ENCODE results near the gene STAMBP. TPM values are rescaled to one million over a fixed set of nuclear protein-coding genes. Genes with fewer than 3 reads are reported as not detected.
A peak's percentile ranks its signal among the peaks of the same experiment; 100 is the strongest.

The STAMBP gene
- total and polyA plus RNA-seq, 2 donors (not counting 1 experiment from before 2014, with no cell fraction given), result 23.3 to 44.2 TPM

GRCh38 chr2:73888388-73888787, 59.6 kb downstream of the STAMBP start:
- Histone ChIP-seq H3K4me3 (replicated peaks in 1 of 4; ENCODE audit: control extremely low read depth in 1 of 4, insufficient read depth in 1 of 4, low read depth in 3 of 4, low read length in 4 of 4) (no peak overlapping the region), H3K36me3 (ENCODE audit: control insufficient read depth, insufficient read depth, low read length) (no peaks in the 10 kb centered on the region), H2AFZ (ENCODE audit: low read length) (no peak overlapping the region), H3K27ac (ENCODE audit: insufficient read depth, low read length) (no peak overlapping the region), H3K27me3 (ENCODE audit: control insufficient read depth, insufficient read depth, low read length) (peaks cover 2% of the 10 kb centered on the region), H3K9me3 (ENCODE audit: control insufficient read depth, insufficient read depth, low read depth, low read length) (no peaks in the 10 kb centered on the region), H3K4me2 (ENCODE audit: extremely low read depth, insufficient read depth, low read length) (no peak overlapping the region), H3K4me1 (ENCODE audit: control insufficient read depth, extremely low read depth, insufficient read depth, low read length) (peaks cover 8% of the 10 kb centered on the region), H4K20me1 (ENCODE audit: control insufficient read depth, extremely low read depth, insufficient read depth, low read length) (no peaks in the 10 kb centered on the region), H3K9ac (ENCODE audit: insufficient read depth, low read length) (no peak overlapping the region), H3K79me2 (ENCODE audit: control insufficient read depth, insufficient read depth, low read length) (no peaks in the 10 kb centered on the region)
- no peak for DNase-seq (ENCODE audit: low read depth in 2 of 2)
- no peak for TF ChIP-seq CTCF (conservative IDR thresholded peaks at IDR 0.05 in 1 of 2, IDR thresholded peaks at IDR 0.05 in 1 of 2; ENCODE audit: low read depth in 1 of 2, low read length in 2 of 2)
- no peak for TF ChIP-seq EZH2 (IDR thresholded peaks at IDR 0.05; ENCODE audit: low read length, missing control alignments)

- no peaks in the 10 kb centered on the region for H3K36me3 ChIP-seq (ENCODE audit: control insufficient read depth, insufficient read depth, low read length)
- no peak for DNase-seq (ENCODE audit: low read depth in 2 of 2)
- peaks cover 6% of the 10 kb centered on the region for H3K79me2 ChIP-seq (ENCODE audit: control insufficient read depth, insufficient read depth, low read length)
- H3K9ac ChIP-seq (ENCODE audit: insufficient read depth, low read length), result no peak overlapping the region
- no peaks in the 10 kb centered on the region for H3K9me3 ChIP-seq (ENCODE audit: control insufficient read depth, insufficient read depth, low read depth, low read length)
- peaks cover 2% of the 10 kb centered on the region for H3K27me3 ChIP-seq (ENCODE audit: control insufficient read depth, insufficient read depth, low read length)
- H3K27ac ChIP-seq (ENCODE audit: insufficient read depth, low read length), result no peak overlapping the region
- H2AFZ ChIP-seq (ENCODE audit: low read length), result no peak overlapping the region
- no peaks in the 10 kb centered on the region for H4K20me1 ChIP-seq (ENCODE audit: control insufficient read depth, extremely low read depth, insufficient read depth, low read length)
- H3K4me2 ChIP-seq (ENCODE audit: extremely low read depth, insufficient read depth, low read length), result no peak overlapping the region
- H3K4me1 ChIP-seq (ENCODE audit: control insufficient read depth, extremely low read depth, insufficient read depth, low read length), result peaks cover 11% of the 10 kb centered on the region
- H3K4me3 ChIP-seq (replicated peaks in 1 of 4; ENCODE audit: control extremely low read depth in 1 of 4, insufficient read depth in 1 of 4, low read depth in 3 of 4, low read length in 4 of 4), result no peak overlapping the region
- TF ChIP-seq EZH2 (IDR thresholded peaks at IDR 0.05; ENCODE audit: low read length, missing control alignments) (no peak), CTCF (conservative IDR thresholded peaks at IDR 0.05 in 1 of 2, IDR thresholded peaks at IDR 0.05 in 1 of 2; ENCODE audit: low read depth in 1 of 2, low read length in 2 of 2) (no peak)
Measured at GRCh38 chr2:73889206-73889605, 60.4 kb downstream of the STAMBP start.

DNA sequence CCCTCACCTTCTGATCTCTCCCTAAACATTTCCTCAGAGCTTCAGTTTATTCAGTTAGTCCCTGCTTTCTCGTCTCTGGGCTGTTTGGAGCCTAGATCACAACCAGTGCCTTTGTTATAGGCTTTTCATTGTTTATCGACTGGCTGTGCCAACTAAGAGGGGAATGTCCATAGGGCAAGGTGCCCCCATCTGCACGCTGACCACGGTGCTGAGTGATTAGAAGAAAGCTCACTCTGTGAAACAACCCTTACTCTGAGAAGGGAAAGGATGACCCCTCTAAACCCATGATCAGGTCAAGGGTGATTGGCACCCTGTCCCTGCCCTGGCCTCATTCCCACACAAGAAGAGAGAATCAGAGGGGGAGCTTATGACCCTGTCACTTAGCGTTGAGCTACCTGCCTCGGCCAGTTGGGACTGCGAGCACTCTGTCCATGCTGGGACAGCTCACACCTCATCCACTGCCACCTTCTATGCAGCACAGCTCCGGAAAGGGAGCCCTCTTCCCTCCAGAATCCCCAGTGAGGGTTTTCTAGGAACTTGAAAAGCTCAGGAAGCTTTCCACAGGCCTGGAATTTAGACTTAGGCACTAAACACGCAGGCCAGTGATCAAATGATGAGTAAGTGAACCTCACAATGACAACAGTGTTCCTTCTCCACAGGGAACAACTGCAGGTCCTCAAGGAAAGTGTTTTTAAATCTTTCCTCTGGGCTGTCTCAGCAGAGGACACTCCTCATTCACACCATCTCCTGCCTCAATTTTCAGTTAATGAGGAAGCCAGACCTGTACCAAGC, 61.7 kb downstream of the STAMBP start:
- H3K27ac ChIP-seq (ENCODE audit: insufficient read depth, low read length), result no peak overlapping the region
- H3K9me3 ChIP-seq (ENCODE audit: control insufficient read depth, insufficient read depth, low read depth, low read length), result no peaks in the 10 kb centered on the region
- no peak overlapping the region for H3K9ac ChIP-seq (ENCODE audit: insufficient read depth, low read length)
- DNase-seq (ENCODE audit: low read depth in 2 of 2), result peak in 1 of 2 donors; percentile 15
- H3K79me2 ChIP-seq (ENCODE audit: control insufficient read depth, insufficient read depth, low read length), result peaks cover 7% of the 10 kb centered on the region
- no peak overlapping the region for H3K4me3 ChIP-seq (replicated peaks in 1 of 4; ENCODE audit: control extremely low read depth in 1 of 4, insufficient read depth in 1 of 4, low read depth in 3 of 4, low read length in 4 of 4)
- TF ChIP-seq EZH2 (IDR thresholded peaks at IDR 0.05; ENCODE audit: low read length, missing control alignments) (no peak), CTCF (conservative IDR thresholded peaks at IDR 0.05 in 1 of 2, IDR thresholded peaks at IDR 0.05 in 1 of 2; ENCODE audit: low read depth in 1 of 2, low read length in 2 of 2) (no peak)
- H3K36me3 ChIP-seq (ENCODE audit: control insufficient read depth, insufficient read depth, low read length), result no peaks in the 10 kb centered on the region
- no peak overlapping the region for H2AFZ ChIP-seq (ENCODE audit: low read length)
- peaks cover 2% of the 10 kb centered on the region for H3K27me3 ChIP-seq (ENCODE audit: control insufficient read depth, insufficient read depth, low read length)
- no peaks in the 10 kb centered on the region for H4K20me1 ChIP-seq (ENCODE audit: control insufficient read depth, extremely low read depth, insufficient read depth, low read length)
- no peak overlapping the region for H3K4me2 ChIP-seq (ENCODE audit: extremely low read depth, insufficient read depth, low read length)
- peaks cover 11% of the 10 kb centered on the region for H3K4me1 ChIP-seq (ENCODE audit: control insufficient read depth, extremely low read depth, insufficient read depth, low read length)
